Breast epithelium (tissue), 3 donors: ENCODE results near the gene TMEM126A.

Experiments
- CTCF ChIP-seq, 3 donors: fragments of 450-650 bp; IDR thresholded peaks; one replicate each; pipeline ENCODE4 v1.5.1; 2016 to 2017; ENCODE audit warnings: antibody characterized with exemption in 3 of 3, mild to moderate bottlenecking in 3 of 3, moderate library complexity in 3 of 3
- POLR2A ChIP-seq: fragments of 450-650 bp; IDR thresholded peaks from one replicate; pipeline ENCODE4 v1.6.1; 2016; ENCODE audit warnings: antibody characterized with exemption, mild to moderate bottlenecking, moderate library complexity
- POLR2AphosphoS5 ChIP-seq, 3 donors: sonication (generic); formaldehyde crosslinking; IDR thresholded peaks; one replicate each; pipeline ENCODE4 v1.6.1; 2017; ENCODE audit warnings: antibody characterized with exemption in 3 of 3

DNA sequence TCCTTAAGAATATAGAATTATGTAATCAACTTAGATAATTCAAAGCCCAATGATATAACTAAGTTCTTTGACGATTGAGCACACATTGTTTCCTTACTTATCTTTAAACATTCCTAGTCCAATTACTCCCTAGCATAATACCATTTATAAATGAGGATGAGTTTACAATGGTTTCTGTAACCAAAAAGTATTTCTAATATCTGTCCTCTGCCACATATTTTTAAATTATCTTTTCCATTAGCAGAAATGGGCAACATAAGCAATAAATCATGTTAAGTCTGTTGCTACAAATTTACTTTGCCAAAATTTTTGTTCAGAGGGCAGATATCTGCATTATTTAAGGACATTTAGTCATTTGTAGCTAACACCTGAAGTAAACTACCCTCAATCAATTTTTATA, 10.4 kb downstream of the TMEM126A start:
- TF ChIP-seq CTCF (IDR thresholded peaks at IDR 0.05) (no peak), POLR2AphosphoS5 (IDR thresholded peaks at IDR 0.05) (no peak), POLR2A (no peak)
